IPS-15b (cell line): ENCODE data around the gene DOK7.

Experiments used
- H3K27me3 ChIP-seq: one replicate; pipeline ENCODE4 v1.6.1; 2013; ENCODE audit warnings: low read length; ENCODE audit not compliant: control insufficient read depth, insufficient read depth
- H3K36me3 ChIP-seq: one replicate; pipeline ENCODE4 v1.6.1; 2013; ENCODE audit warnings: low read length; ENCODE audit not compliant: control insufficient read depth, insufficient read depth
- H3K4me1 ChIP-seq: one replicate; pipeline ENCODE4 v1.6.1; 2013; ENCODE audit warnings: mild to moderate bottlenecking, low read length; ENCODE audit not compliant: control insufficient read depth, insufficient read depth
- H3K4me3 ChIP-seq: one replicate; pipeline ENCODE4 v1.5.1; 2013; ENCODE audit warnings: low read depth, low read length
- H3K9ac ChIP-seq: one replicate; pipeline ENCODE4 v1.6.1; 2013; ENCODE audit warnings: low read depth, mild to moderate bottlenecking, low read length
- H3K9me3 ChIP-seq: one replicate; pipeline ENCODE4 v1.6.1; 2013; ENCODE audit warnings: mild to moderate bottlenecking, low read length; ENCODE audit not compliant: control insufficient read depth, insufficient read depth

The DOK7 gene

GRCh38 chr4:3515646-3516045, 52.5 kb downstream of the DOK7 start:
- H3K36me3 ChIP-seq, result peaks cover 68% of the 10 kb centered on the region
- H3K27me3 ChIP-seq, result no peaks in the 10 kb centered on the region
- H3K4me3 ChIP-seq, result no peak overlapping the region
- H3K9ac ChIP-seq, result no peak overlapping the region
- H3K9me3 ChIP-seq, result no peaks in the 10 kb centered on the region
- no peaks in the 10 kb centered on the region for H3K4me1 ChIP-seq

- Histone ChIP-seq H3K9ac (no peak overlapping the region), H3K27me3 (no peaks in the 10 kb centered on the region), H3K9me3 (no peaks in the 10 kb centered on the region), H3K4me1 (no peaks in the 10 kb centered on the region), H3K36me3 (peaks cover 66% of the 10 kb centered on the region), H3K4me3 (no peak overlapping the region)
Observed at GRCh38 chr4:3516061-3516835, 53.1 kb downstream of the DOK7 start.

- no peak overlapping the region for H3K4me3 ChIP-seq
- no peak overlapping the region for H3K9ac ChIP-seq
- peaks cover 68% of the 10 kb centered on the region for H3K36me3 ChIP-seq
- H3K27me3 ChIP-seq, result no peaks in the 10 kb centered on the region
- no peaks in the 10 kb centered on the region for H3K4me1 ChIP-seq
- no peaks in the 10 kb centered on the region for H3K9me3 ChIP-seq
Observed at GRCh38 chr4:3516836-3517730, 54.0 kb downstream of the DOK7 start.

- Histone ChIP-seq H3K36me3 (peaks cover 63% of the 10 kb centered on the region), H3K9me3 (no peaks in the 10 kb centered on the region), H3K27me3 (no peaks in the 10 kb centered on the region)
Observed at GRCh38 chr4:3517731-3518510, 54.8 kb downstream of the DOK7 start.

GRCh38 chr4:3518511-3518880, 55.4 kb downstream of the DOK7 start:
- H3K9ac ChIP-seq, result no peak overlapping the region
- H3K27me3 ChIP-seq, result no peaks in the 10 kb centered on the region
- no peak overlapping the region for H3K4me3 ChIP-seq
- no peaks in the 10 kb centered on the region for H3K9me3 ChIP-seq
- peaks cover 66% of the 10 kb centered on the region for H3K36me3 ChIP-seq
- H3K4me1 ChIP-seq, result no peaks in the 10 kb centered on the region

More at GRCh38 chr4:3517731-3518510, 54.8 kb downstream of the DOK7 start:
- H3K4me3 ChIP-seq, result no peak overlapping the region
- no peaks in the 10 kb centered on the region for H3K4me1 ChIP-seq
- H3K9ac ChIP-seq, result no peak overlapping the region

GRCh38 chr4:3518941-3519340, 55.8 kb downstream of the DOK7 start:
- Histone ChIP-seq H3K4me3 (no peak overlapping the region), H3K9me3 (no peaks in the 10 kb centered on the region), H3K27me3 (no peaks in the 10 kb centered on the region), H3K36me3 (peaks cover 64% of the 10 kb centered on the region), H3K9ac (no peak overlapping the region), H3K4me1 (no peaks in the 10 kb centered on the region)

- H3K27me3 ChIP-seq, result no peaks in the 10 kb centered on the region
- H3K4me3 ChIP-seq, result no peak overlapping the region
- H3K9me3 ChIP-seq, result no peaks in the 10 kb centered on the region
- peaks cover 64% of the 10 kb centered on the region for H3K36me3 ChIP-seq
- no peaks in the 10 kb centered on the region for H3K4me1 ChIP-seq
- no peak overlapping the region for H3K9ac ChIP-seq
Observed at GRCh38 chr4:3519468-3520264, 56.6 kb downstream of the DOK7 start.

GRCh38 chr4:3520276-3520675, 57.2 kb downstream of the DOK7 start:
- Histone ChIP-seq H3K27me3 (no peaks in the 10 kb centered on the region), H3K36me3 (peaks cover 65% of the 10 kb centered on the region), H3K9me3 (no peaks in the 10 kb centered on the region), H3K4me3 (no peak overlapping the region), H3K9ac (no peak overlapping the region), H3K4me1 (no peaks in the 10 kb centered on the region)

GRCh38 chr4:3520796-3521600, 57.9 kb downstream of the DOK7 start:
- no peak overlapping the region for H3K4me3 ChIP-seq
- no peaks in the 10 kb centered on the region for H3K9me3 ChIP-seq
- H3K9ac ChIP-seq, result no peak overlapping the region
- H3K27me3 ChIP-seq, result no peaks in the 10 kb centered on the region
- peaks cover 68% of the 10 kb centered on the region for H3K36me3 ChIP-seq
- H3K4me1 ChIP-seq, result no peaks in the 10 kb centered on the region

- H3K9me3 ChIP-seq, result no peaks in the 10 kb centered on the region
- no peak overlapping the region for H3K9ac ChIP-seq
- no peaks in the 10 kb centered on the region for H3K4me1 ChIP-seq
- H3K4me3 ChIP-seq, result no peak overlapping the region
- H3K27me3 ChIP-seq, result no peaks in the 10 kb centered on the region
- peaks cover 60% of the 10 kb centered on the region for H3K36me3 ChIP-seq
Observed at GRCh38 chr4:3521621-3522325, 58.7 kb downstream of the DOK7 start.
